Measurements from ENCODE around the gene ATP2B2. TPM values are rescaled to one million over a fixed set of nuclear protein-coding genes. Genes with fewer than 3 reads are reported as not detected.

The ATP2B2 gene
- total and polyA plus RNA-seq, 9 of the 15 experiments (the other 6 are each of a cell fraction or from before 2014, with no cell fraction given): 0.06 TPM; not detected in 8

GRCh38 chr3:10367506-10367905 is 137.9 kb downstream of the ATP2B2 start:
- no peak for TF ChIP-seq KDM2B (CRISPR knock-in tag; IDR thresholded peaks at IDR 0.05)
- no peak for TF ChIP-seq GTF2F1 (IDR thresholded peaks at IDR 0.05; ENCODE audit: low read depth, low read length)
- no peak for TF ChIP-seq POU5F1 (IDR thresholded peaks at IDR 0.05; ENCODE audit: borderline replicate concordance, low read depth, low read length, partially characterized antibody)
- TF ChIP-seq ZSCAN29 (IDR thresholded peaks at IDR 0.05): no peak
- no peak for TF ChIP-seq ZFP91 (CRISPR knock-in tag; IDR thresholded peaks at IDR 0.05)
- no peak for TF ChIP-seq MLLT1 (IDR thresholded peaks at IDR 0.05)
- no peak for TF ChIP-seq TEAD2 (tag; IDR thresholded peaks at IDR 0.05)
- no peak for TF ChIP-seq ZNF75A (CRISPR knock-in tag; IDR thresholded peaks at IDR 0.05)
- TF ChIP-seq NCOA1 (IDR thresholded peaks at IDR 0.05; ENCODE audit: low read depth): no peak
- no peak for TF ChIP-seq ZNF41 (CRISPR knock-in tag; conservative IDR thresholded peaks at IDR 0.05)
- no peak for TF ChIP-seq ZFPM2 (CRISPR knock-in tag; IDR thresholded peaks at IDR 0.05)
- no peak for TF ChIP-seq HLTF (IDR thresholded peaks at IDR 0.05)
- TF ChIP-seq ZNF23 (CRISPR knock-in tag; IDR thresholded peaks at IDR 0.05): no peak
- TF ChIP-seq WHSC1 (IDR thresholded peaks at IDR 0.05; ENCODE audit: low read length): no peak
- peak overlapping the region in 1 of 2 experiments; percentile 41; a peak in 1 of 4 replicates for H3K9ac ChIP-seq (ENCODE audit: insufficient read depth in 1 of 2, low read depth in 2 of 2, low read length in 2 of 2)
- H4K20me1 ChIP-seq (replicated peaks; ENCODE audit: control insufficient read depth, insufficient read depth, low read length): peaks cover 7% of the 10 kb centered on the region; the same call in 1 of the 2 replicates
- peaks cover 6 to 26% of the 10 kb centered on the region in 2 experiments; a peak in 4 of 5 replicates for H3K27me3 ChIP-seq (ENCODE audit: control insufficient read depth in 2 of 2, insufficient read depth in 2 of 2, low read length in 2 of 2)
- H3K4me2 ChIP-seq (ENCODE audit: insufficient read depth, low read length): no peak overlapping the region
- no peak for DNase-seq (ENCODE audit: extremely low read depth in 1 of 4, low spot score in 3 of 4)
- intact Hi-C loops (cut with micrococcal nuclease) (no loop called here), in situ Hi-C loops (cut with MboI) (no loop called here)
- no peaks in the 10 kb centered on the region for H3K79me2 ChIP-seq (ENCODE audit: control insufficient read depth, insufficient read depth, low read length)
- no peak overlapping the region for H3K27ac ChIP-seq (ENCODE audit: extremely low read depth, low read depth, low read length)
- 4% methylated on average over 5 of the region's 5 CpGs for WGBS (ENCODE audit: insufficient coverage, low coverage, missing lambda C conversion rate)
- H3K4me1 ChIP-seq (replicated peaks in 1 of 2; ENCODE audit: control insufficient read depth in 2 of 2, insufficient read depth in 2 of 2, low read length in 2 of 2): peaks cover 8 to 11% of the 10 kb centered on the region in 2 experiments; a peak in 3 of 5 replicates
- no peaks in the 10 kb centered on the region for H3K9me3 ChIP-seq (replicated peaks; ENCODE audit: control insufficient read depth, insufficient read depth, low read depth, low read length)
- no peak for FAIRE-seq
- no peak overlapping the region for H2AFZ ChIP-seq (ENCODE audit: low read depth, low read length)
- no peaks in the 10 kb centered on the region for H3K9me1 ChIP-seq (ENCODE audit: control insufficient read depth, insufficient read depth, low read length)
- no peaks in the 10 kb centered on the region for H3K36me3 ChIP-seq (ENCODE audit: control insufficient read depth, insufficient read depth, low read length)
- no peak for ATAC-seq
- POLR2A ChIA-PET: interaction anchor here (0.6 to 0.7 kb wide), 3 partner anchors 11 to 32 kb away, joined by 3 read pairs; no protein-coding TSS in a partner anchor
- H3K4me3 ChIP-seq: no peak overlapping the region
- CTCF ChIA-PET (ENCODE audit: low intra/inter-chr PET ratio): no interaction called here
- no TSS peak for BruUV-seq (replicated peaks)
